HG03520 (cell line): ENCODE results near the gene C1orf232.

ENCODE experiments used
- ATAC-seq: cut with Tn5 transposase; IDR thresholded peaks from one replicate; pipeline ENCODE4 v1.9.1; 2021; ENCODE audit warnings: mild to moderate bottlenecking, moderate library complexity; ENCODE audit not compliant: unreplicated experiment

Gene C1orf232

DNA sequence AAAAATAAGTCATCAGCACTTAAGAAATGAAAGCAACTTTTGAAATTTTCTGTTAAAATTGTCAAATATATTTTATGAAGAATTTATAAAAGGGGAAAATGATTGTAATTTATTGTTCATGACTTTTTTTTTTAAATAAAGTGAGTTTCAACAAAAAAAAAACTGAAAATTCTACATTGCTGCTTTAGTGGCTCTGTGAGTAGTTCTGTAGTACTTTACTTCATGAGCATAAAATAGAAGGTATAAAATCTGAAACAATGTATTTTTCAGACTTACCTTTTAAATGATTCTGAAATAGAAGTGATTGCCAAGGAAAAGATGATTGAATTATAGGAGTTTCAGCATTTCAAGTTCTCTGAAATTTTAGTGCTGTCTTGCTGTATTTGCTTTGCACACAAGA, 43.4 kb downstream of the C1orf232 start:
- no peak for ATAC-seq

GRCh38 chr1:26124418-26125331, 44.1 kb downstream of the C1orf232 start:
- no peak for ATAC-seq

DNA sequence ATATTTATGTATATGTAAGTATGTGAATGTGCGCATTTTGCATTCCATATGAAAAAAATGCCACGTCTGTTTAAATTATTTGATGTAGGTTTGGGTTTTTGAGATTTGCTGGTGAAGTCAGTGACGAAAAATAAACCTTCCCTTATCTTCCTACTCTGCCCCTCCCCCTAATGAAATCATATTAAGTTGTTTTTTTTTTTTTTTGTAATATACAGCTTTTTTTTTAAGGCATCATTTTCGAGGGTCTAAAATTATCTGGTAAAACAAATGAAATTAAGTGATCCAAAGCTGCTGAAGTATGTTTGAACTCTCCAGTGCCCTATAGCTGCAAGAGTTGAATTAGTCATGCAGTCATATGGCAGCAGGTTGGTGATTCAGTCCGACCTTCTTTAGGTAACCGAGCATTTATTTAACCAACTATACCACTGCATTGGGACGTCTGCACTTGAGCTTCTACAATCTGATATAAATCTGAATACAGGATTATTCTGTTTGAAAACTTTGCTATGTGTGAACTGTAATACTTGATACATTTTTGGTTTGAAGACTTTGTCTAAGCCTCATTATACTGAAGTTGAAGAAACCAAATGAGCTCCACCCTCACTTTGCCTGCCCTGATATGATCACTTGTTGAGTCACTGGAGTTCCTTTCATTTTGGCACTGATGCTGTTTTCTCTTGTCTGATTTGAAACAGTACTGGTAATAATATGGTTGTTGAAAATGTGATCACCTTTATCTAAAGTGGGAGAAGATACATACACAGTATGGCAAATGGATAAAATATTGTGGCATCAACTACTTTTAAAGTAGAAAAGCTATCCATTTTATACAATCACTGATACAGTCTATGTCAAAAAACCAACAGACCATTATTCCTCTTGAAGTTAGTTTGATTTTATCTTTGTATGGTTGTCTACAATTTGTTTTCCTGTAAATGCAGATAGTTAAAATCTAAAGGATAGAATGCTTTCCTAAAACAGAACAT, 45.5 kb downstream of the C1orf232 start:
- no peak for ATAC-seq

GRCh38 chr1:26121854-26122773, 46.6 kb downstream of the C1orf232 start:
- ATAC-seq, result no peak

- no peak for ATAC-seq
Measured at GRCh38 chr1:26119892-26120608, 48.7 kb downstream of the C1orf232 start.

DNA sequence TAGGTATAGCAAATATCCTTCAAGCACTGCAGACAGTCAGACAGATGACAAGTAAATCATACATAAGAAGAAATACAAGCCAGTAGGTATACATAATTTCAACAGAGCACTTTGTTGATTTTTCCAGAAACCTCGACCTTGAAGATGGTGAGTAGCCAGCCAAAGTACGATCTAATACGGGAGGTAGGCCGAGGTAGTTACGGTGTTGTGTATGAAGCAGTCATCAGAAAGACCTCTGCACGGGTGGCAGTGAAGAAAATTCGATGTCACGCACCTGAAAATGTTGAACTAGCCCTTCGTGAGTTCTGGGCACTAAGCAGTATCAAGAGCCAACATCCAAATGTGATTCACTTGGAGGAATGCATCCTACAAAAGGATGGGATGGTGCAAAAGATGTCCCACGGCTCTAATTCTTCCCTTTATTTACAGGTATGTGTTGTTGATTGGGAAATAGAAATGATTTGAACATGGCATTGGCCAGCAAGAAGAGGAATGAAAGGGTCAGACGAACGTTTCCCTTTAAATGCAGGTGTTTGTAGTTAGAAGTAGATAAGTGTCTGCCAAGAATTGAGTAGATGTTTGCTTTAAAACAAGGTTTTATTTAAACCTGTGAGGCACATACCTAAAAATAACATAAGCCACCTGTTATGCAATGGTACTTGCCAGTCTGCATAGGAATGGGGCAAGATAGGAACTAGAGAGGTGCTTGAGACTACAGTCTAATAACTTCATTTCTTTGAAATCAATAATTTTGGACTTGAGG, 54.4 kb downstream of the C1orf232 start:
- no peak for ATAC-seq
